DND-41 (cell line): ENCODE results near the gene PAFAH2.

ENCODE experiments used
- ATAC-seq: fragments of 200-7000 bp; cut with Tn5 transposase; 3 replicates; pipeline ENCODE4 v1.9.1; 2021; ENCODE audit warnings: low read depth; ENCODE audit not compliant: insufficient read depth
- DNase-seq: peaks from one replicate; pipeline ENCODE4 v3.0.0-alpha.2; 2020
- H2AFZ ChIP-seq: 2 replicates; pipeline ENCODE4 v1.6.0; 2012; ENCODE audit warnings: low read depth, low read length
- H3K27ac ChIP-seq: 2 replicates; pipeline ENCODE4 v1.5.1; 2012; ENCODE audit warnings: low read length, inconsistent platforms
- H3K27me3 ChIP-seq: fragments of 200-600 bp; sonication (generic); 2 replicates; pipeline ENCODE4 v1.6.0; 2012; ENCODE audit warnings: low read length, mild to moderate bottlenecking, inconsistent platforms; ENCODE audit not compliant: insufficient read depth, poor library complexity
- H3K36me3 ChIP-seq: 2 replicates; pipeline ENCODE4 v1.5.1; 2012; ENCODE audit warnings: low read length, inconsistent platforms; ENCODE audit not compliant: insufficient read depth
- H3K4me1 ChIP-seq: 2 replicates; pipeline ENCODE4 v1.5.1; 2012; ENCODE audit warnings: mild to moderate bottlenecking, low read length; ENCODE audit not compliant: insufficient read depth
- H3K4me2 ChIP-seq: 2 replicates; pipeline ENCODE4 v1.6.0; 2012; ENCODE audit warnings: mild to moderate bottlenecking, moderate library complexity, low read length, inconsistent platforms; ENCODE audit not compliant: insufficient read depth
- H3K4me3 ChIP-seq, 2 experiments: fragments of 200-600 bp in 1 of 2; shearing (Covaris generic) in 1 of 2; 2 replicates each; pipeline ENCODE4 v1.5.1; 2012 to 2016; ENCODE audit warnings: inconsistent platforms in 2 of 2, low read length in 2 of 2, mild to moderate bottlenecking in 2 of 2, low read depth in 1 of 2, moderate library complexity in 1 of 2
- H3K79me2 ChIP-seq: 2 replicates; pipeline ENCODE4 v1.6.0; 2012; ENCODE audit warnings: low read length, inconsistent platforms; ENCODE audit not compliant: insufficient read depth
- H3K9ac ChIP-seq: 2 replicates; pipeline ENCODE4 v1.6.0; 2012; ENCODE audit warnings: low read depth, mild to moderate bottlenecking, inconsistent platforms, low read length, moderate library complexity
- H3K9me3 ChIP-seq: 2 replicates; pipeline ENCODE4 v1.5.1; 2012; ENCODE audit warnings: low read length, moderate library complexity, mild to moderate bottlenecking, inconsistent platforms; ENCODE audit not compliant: insufficient read depth, severe bottlenecking
- H4K20me1 ChIP-seq: 2 replicates; pipeline ENCODE4 v1.6.0; 2012; ENCODE audit warnings: low read length; ENCODE audit not compliant: insufficient read depth
- EZH2 ChIP-seq: IDR thresholded peaks from 3 replicates; pipeline ENCODE4 v1.6.1; 2012; ENCODE audit warnings: borderline replicate concordance, low read depth, mild to moderate bottlenecking, moderate library complexity, low read length, inconsistent platforms; ENCODE audit not compliant: severe bottlenecking
- TF ChIP-seq, protein P1 (sequence below): IDR thresholded peaks from 2 replicates; pipeline ENCODE4 v1.5.1; 2012; ENCODE audit warnings: borderline replicate concordance, low read length, moderate library complexity, mild to moderate bottlenecking; ENCODE audit not compliant: poor library complexity, severe bottlenecking; ENCODE audit errors: extremely low read depth

Gene PAFAH2

DNA sequence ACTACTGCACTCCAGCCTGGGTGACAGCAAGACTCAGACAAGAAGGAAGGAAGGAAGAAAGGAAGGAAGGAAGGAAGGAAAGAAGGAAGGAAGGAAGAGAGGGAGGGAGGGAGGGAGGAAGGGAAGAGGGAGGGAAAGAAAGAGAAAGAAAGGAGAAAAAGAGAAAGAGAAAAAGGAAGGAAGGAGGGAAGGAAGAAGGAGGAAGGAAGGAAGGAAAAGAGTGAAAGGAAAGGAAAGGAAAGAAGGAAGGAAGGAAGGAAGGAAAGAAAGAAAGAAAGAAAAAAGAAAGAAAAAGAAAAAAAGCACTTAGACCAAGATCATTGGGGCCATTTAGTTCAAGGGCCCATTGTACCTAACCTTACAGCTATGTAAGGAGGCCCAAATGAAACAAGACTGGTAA lies 42.3 kb downstream of the PAFAH2 start:
- H3K9me3 ChIP-seq: no peaks in the 10 kb centered on the region
- H3K4me2 ChIP-seq: no peak overlapping the region
- no peak overlapping the region for H2AFZ ChIP-seq
- DNase-seq (no peak), ATAC-seq (no peak)
- H3K9ac ChIP-seq: no peak overlapping the region
- no peaks in the 10 kb centered on the region for H3K27me3 ChIP-seq
- peaks cover 34% of the 10 kb centered on the region for H3K36me3 ChIP-seq
- H3K79me2 ChIP-seq: no peaks in the 10 kb centered on the region
- H4K20me1 ChIP-seq: no peaks in the 10 kb centered on the region
- no peaks in the 10 kb centered on the region for H3K4me1 ChIP-seq
- TF ChIP-seq EZH2: no peak
- TF ChIP-seq, protein P1, sequence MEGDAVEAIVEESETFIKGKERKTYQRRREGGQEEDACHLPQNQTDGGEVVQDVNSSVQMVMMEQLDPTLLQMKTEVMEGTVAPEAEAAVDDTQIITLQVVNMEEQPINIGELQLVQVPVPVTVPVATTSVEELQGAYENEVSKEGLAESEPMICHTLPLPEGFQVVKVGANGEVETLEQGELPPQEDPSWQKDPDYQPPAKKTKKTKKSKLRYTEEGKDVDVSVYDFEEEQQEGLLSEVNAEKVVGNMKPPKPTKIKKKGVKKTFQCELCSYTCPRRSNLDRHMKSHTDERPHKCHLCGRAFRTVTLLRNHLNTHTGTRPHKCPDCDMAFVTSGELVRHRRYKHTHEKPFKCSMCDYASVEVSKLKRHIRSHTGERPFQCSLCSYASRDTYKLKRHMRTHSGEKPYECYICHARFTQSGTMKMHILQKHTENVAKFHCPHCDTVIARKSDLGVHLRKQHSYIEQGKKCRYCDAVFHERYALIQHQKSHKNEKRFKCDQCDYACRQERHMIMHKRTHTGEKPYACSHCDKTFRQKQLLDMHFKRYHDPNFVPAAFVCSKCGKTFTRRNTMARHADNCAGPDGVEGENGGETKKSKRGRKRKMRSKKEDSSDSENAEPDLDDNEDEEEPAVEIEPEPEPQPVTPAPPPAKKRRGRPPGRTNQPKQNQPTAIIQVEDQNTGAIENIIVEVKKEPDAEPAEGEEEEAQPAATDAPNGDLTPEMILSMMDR: no peak
- H3K27ac ChIP-seq: no peak overlapping the region
- H3K4me3 ChIP-seq: no peak overlapping the region

DNA sequence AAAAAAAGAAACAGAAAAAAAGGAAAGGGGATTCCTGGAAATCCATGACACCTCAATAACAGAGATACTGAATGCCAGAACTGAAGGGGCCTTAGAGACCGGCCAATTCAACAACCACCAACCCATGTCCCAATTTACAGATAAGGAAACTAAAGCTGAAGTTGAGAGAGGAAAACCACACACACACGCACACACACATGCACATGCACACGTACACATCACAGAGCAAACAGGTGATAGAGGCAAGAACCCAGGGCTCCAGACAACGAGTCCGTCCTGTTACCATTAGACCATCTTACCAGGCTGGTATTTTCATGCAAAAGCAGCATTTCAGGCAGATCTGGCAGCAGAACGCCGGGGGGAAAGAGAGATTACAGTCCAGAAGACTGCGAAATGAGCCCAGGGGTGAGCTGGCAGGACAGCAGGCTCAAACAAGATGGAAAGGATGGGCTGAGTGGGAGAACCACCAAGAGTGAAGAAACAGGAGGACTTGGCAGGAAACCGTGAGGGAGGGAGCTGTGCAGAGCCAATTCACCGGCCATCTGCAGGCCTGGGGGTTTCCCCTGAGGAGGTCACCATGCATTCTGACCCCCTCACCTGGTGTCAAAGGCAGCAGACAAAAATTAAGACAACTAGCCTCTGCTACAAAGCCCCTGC lies 43.5 kb downstream of the PAFAH2 start:
- peaks cover 22% of the 10 kb centered on the region for H3K36me3 ChIP-seq
- DNase-seq: no peak
- no peak overlapping the region for H2AFZ ChIP-seq
- no peak for ATAC-seq
- no peaks in the 10 kb centered on the region for H3K9me3 ChIP-seq
- no peak overlapping the region for H3K4me3 ChIP-seq
- H3K79me2 ChIP-seq: no peaks in the 10 kb centered on the region
- H3K9ac ChIP-seq: no peak overlapping the region
- TF ChIP-seq, protein P1: no peak
- TF ChIP-seq EZH2: no peak
- no peaks in the 10 kb centered on the region for H3K27me3 ChIP-seq
- H3K4me2 ChIP-seq: no peak overlapping the region
- H4K20me1 ChIP-seq: no peaks in the 10 kb centered on the region
- 0 out of 2 replicates have a peak overlapping the region, but pooled peaks have one; percentile 9 for H3K27ac ChIP-seq
- no peaks in the 10 kb centered on the region for H3K4me1 ChIP-seq

DNA sequence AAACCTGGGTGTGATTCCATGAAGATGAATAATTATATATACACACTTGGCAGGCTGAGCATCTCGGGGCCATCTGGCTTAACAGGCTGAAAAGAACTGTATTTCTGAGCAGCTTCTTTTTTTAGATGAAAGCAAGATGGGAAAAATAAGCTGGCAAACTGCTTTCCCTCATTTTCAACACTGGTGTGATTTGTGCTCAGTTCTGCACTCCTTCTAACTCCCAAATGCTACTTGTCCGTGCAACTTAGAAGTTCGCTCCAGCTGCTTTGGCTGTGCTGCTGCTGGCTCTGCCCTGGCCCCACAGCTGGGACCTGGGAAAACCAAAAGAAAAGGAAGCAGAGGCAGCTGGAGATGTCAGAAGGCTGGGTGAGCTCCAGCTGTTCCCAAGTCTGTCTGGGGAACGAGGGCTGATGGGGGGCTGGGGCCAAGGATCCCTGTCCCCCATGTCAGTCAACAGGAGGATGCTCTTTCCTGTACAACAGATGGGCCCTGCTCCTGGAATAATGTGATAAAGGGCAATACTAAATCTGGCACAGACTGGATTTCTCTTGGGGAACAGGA lies 44.9 kb downstream of the PAFAH2 start:
- peaks cover 8% of the 10 kb centered on the region for H3K36me3 ChIP-seq
- no peaks in the 10 kb centered on the region for H3K4me1 ChIP-seq
- no peaks in the 10 kb centered on the region for H4K20me1 ChIP-seq
- H3K9me3 ChIP-seq: no peaks in the 10 kb centered on the region
- DNase-seq (no peak), ATAC-seq (no peak)
- no peak overlapping the region for H3K27ac ChIP-seq
- no peaks in the 10 kb centered on the region for H3K27me3 ChIP-seq
- H3K79me2 ChIP-seq: no peaks in the 10 kb centered on the region
- no peak overlapping the region for H3K9ac ChIP-seq
- TF ChIP-seq, protein P1: no peak
- TF ChIP-seq EZH2: no peak
- H3K4me3 ChIP-seq: no peak overlapping the region
- no peak overlapping the region for H3K4me2 ChIP-seq
- no peak overlapping the region for H2AFZ ChIP-seq
